ENCODE results near the gene DNAJB6.

DNA sequence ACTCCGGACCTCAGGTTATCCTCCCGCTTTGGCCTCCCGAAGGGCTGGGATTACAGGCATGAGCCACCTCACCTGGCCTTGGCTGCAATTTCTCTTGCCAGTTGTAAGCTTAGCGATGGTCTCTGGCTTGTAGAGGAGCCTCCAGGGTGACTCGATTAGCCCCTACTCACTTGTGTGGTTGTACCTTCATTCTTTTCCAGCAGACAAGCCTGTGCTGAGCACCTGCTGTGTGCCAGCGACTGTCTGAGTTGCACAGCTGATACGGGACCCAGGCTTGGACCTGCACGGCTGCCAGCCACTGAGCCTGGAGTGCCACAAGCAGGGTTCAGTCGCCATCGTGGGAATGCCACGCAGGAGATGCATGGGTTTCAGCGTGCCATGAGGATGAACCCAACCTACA, 42.0 kb upstream of the DNAJB6 start:
- TF ChIP-seq, protein P1, sequence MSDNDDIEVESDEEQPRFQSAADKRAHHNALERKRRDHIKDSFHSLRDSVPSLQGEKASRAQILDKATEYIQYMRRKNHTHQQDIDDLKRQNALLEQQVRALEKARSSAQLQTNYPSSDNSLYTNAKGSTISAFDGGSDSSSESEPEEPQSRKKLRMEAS (IDR thresholded peaks at IDR 0.05), result no peak
- TF ChIP-seq TAF1 (IDR thresholded peaks at IDR 0.05; ENCODE audit: low read depth) (no peak), CEBPB (IDR thresholded peaks at IDR 0.05) (no peak), EP300 (IDR thresholded peaks at IDR 0.05; ENCODE audit: borderline replicate concordance) (no peak), ZBTB7A (IDR thresholded peaks at IDR 0.05; ENCODE audit: low read depth) (no peak), YY1 (IDR thresholded peaks at IDR 0.05; ENCODE audit: low read depth) (no peak), CREB1 (IDR thresholded peaks at IDR 0.05; ENCODE audit: low read depth) (no peak), EGR1 (IDR thresholded peaks at IDR 0.05) (no peak), RAD21 (IDR thresholded peaks at IDR 0.05; ENCODE audit: low read depth) (no peak), TEAD4 (IDR thresholded peaks at IDR 0.05) (no peak), FOXM1 (IDR thresholded peaks at IDR 0.05; ENCODE audit: borderline replicate concordance, low read depth) (no peak), TCF12 (IDR thresholded peaks at IDR 0.05; ENCODE audit: low read depth) (no peak)
- TF ChIP-seq, protein P2, sequence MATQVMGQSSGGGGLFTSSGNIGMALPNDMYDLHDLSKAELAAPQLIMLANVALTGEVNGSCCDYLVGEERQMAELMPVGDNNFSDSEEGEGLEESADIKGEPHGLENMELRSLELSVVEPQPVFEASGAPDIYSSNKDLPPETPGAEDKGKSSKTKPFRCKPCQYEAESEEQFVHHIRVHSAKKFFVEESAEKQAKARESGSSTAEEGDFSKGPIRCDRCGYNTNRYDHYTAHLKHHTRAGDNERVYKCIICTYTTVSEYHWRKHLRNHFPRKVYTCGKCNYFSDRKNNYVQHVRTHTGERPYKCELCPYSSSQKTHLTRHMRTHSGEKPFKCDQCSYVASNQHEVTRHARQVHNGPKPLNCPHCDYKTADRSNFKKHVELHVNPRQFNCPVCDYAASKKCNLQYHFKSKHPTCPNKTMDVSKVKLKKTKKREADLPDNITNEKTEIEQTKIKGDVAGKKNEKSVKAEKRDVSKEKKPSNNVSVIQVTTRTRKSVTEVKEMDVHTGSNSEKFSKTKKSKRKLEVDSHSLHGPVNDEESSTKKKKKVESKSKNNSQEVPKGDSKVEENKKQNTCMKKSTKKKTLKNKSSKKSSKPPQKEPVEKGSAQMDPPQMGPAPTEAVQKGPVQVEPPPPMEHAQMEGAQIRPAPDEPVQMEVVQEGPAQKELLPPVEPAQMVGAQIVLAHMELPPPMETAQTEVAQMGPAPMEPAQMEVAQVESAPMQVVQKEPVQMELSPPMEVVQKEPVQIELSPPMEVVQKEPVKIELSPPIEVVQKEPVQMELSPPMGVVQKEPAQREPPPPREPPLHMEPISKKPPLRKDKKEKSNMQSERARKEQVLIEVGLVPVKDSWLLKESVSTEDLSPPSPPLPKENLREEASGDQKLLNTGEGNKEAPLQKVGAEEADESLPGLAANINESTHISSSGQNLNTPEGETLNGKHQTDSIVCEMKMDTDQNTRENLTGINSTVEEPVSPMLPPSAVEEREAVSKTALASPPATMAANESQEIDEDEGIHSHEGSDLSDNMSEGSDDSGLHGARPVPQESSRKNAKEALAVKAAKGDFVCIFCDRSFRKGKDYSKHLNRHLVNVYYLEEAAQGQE (IDR thresholded peaks at IDR 0.05; ENCODE audit: low read depth), result no peak
- TF ChIP-seq, protein P3, sequence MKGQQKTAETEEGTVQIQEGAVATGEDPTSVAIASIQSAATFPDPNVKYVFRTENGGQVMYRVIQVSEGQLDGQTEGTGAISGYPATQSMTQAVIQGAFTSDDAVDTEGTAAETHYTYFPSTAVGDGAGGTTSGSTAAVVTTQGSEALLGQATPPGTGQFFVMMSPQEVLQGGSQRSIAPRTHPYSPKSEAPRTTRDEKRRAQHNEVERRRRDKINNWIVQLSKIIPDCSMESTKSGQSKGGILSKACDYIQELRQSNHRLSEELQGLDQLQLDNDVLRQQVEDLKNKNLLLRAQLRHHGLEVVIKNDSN (IDR thresholded peaks at IDR 0.05), result no peak
